ENCODE data around the gene LRP11.

The LRP11 gene

GRCh38 chr6:149856256-149856994, 7.7 kb downstream of the LRP11 start:
- DNase-seq (ENCODE audit: low read depth in 1 of 2, low spot score in 1 of 2): no peak
- H3K4me3 ChIP-seq (replicated peaks; ENCODE audit: insufficient read depth, low read length): no peak overlapping the region
- no peak overlapping the region for H3K27ac ChIP-seq (replicated peaks)
- TF ChIP-seq GABPA (IDR thresholded peaks at IDR 0.05; ENCODE audit: low read depth): no peak
- TF ChIP-seq SPI1 (IDR thresholded peaks at IDR 0.05; ENCODE audit: borderline replicate concordance, low read depth): no peak
- TF ChIP-seq CTCF (IDR thresholded peaks at IDR 0.05; ENCODE audit: insufficient read depth, low read length): no peak
- TF ChIP-seq POLR2AphosphoS5 (IDR thresholded peaks at IDR 0.05; ENCODE audit: low read depth): no peak
- no peak for TF ChIP-seq REST (IDR thresholded peaks at IDR 0.05; ENCODE audit: insufficient replicate concordance, low read depth)
- no peaks in the 10 kb centered on the region for H3K27me3 ChIP-seq (ENCODE audit: insufficient read depth, poor library complexity, severe bottlenecking)

GRCh38 chr6:149855741-149856140, 8.4 kb downstream of the LRP11 start:
- Histone ChIP-seq H3K27ac (replicated peaks) (no peak overlapping the region), H3K4me3 (replicated peaks; ENCODE audit: insufficient read depth, low read length) (no peak overlapping the region), H3K27me3 (ENCODE audit: insufficient read depth, poor library complexity, severe bottlenecking) (no peaks in the 10 kb centered on the region)
- DNase-seq (ENCODE audit: low read depth in 1 of 2, low spot score in 1 of 2): no peak
- TF ChIP-seq SPI1 (IDR thresholded peaks at IDR 0.05; ENCODE audit: borderline replicate concordance, low read depth) (no peak), POLR2AphosphoS5 (IDR thresholded peaks at IDR 0.05; ENCODE audit: low read depth) (no peak), CTCF (IDR thresholded peaks at IDR 0.05; ENCODE audit: insufficient read depth, low read length) (no peak), REST (IDR thresholded peaks at IDR 0.05; ENCODE audit: insufficient replicate concordance, low read depth) (no peak), GABPA (IDR thresholded peaks at IDR 0.05; ENCODE audit: low read depth) (no peak)

- Histone ChIP-seq H3K27me3 (ENCODE audit: insufficient read depth, poor library complexity, severe bottlenecking) (no peaks in the 10 kb centered on the region), H3K4me3 (replicated peaks; ENCODE audit: insufficient read depth, low read length) (no peak overlapping the region), H3K27ac (replicated peaks) (no peak overlapping the region)
- no peak for DNase-seq (ENCODE audit: low read depth in 1 of 2, low spot score in 1 of 2)
- TF ChIP-seq POLR2AphosphoS5 (IDR thresholded peaks at IDR 0.05; ENCODE audit: low read depth) (no peak), SPI1 (IDR thresholded peaks at IDR 0.05; ENCODE audit: borderline replicate concordance, low read depth) (no peak), REST (IDR thresholded peaks at IDR 0.05; ENCODE audit: insufficient replicate concordance, low read depth) (no peak), GABPA (IDR thresholded peaks at IDR 0.05; ENCODE audit: low read depth) (no peak), CTCF (IDR thresholded peaks at IDR 0.05; ENCODE audit: insufficient read depth, low read length) (no peak)
Observed at GRCh38 chr6:149855040-149855654, 9.0 kb downstream of the LRP11 start.

Measured in HL-60 (cell line).